GM06990 (cell line): Measurements from ENCODE around the gene PTPRN2.
A peak's percentile ranks its signal among the peaks of the same experiment; 100 is the strongest.

Source experiments
- DNase-seq: peaks from one replicate; pipeline ENCODE4 v3.0.0-alpha.2; 2011; ENCODE audit not compliant: insufficient read length; ENCODE audit errors: extremely low read depth
- H3K27me3 ChIP-seq: replicated peaks from 2 replicates; pipeline ENCODE4 v1.6.0; 2011; ENCODE audit warnings: low read length; ENCODE audit not compliant: control insufficient read depth, insufficient read depth
- H3K36me3 ChIP-seq: 2 replicates; pipeline ENCODE4 v1.5.1; 2011; ENCODE audit warnings: low read length; ENCODE audit not compliant: control insufficient read depth, insufficient read depth
- H3K4me3 ChIP-seq: replicated peaks from 2 replicates; pipeline ENCODE4 v1.5.1; 2011; ENCODE audit warnings: low read depth, mild to moderate bottlenecking, control low read depth, low read length
- TF ChIP-seq, protein P1 (sequence below): IDR thresholded peaks from 2 replicates; pipeline ENCODE4 v1.5.1; 2011; ENCODE audit warnings: low read length, control low read depth, mild to moderate bottlenecking, inconsistent platforms; ENCODE audit not compliant: insufficient read depth, poor library complexity, severe bottlenecking

The PTPRN2 gene

DNA sequence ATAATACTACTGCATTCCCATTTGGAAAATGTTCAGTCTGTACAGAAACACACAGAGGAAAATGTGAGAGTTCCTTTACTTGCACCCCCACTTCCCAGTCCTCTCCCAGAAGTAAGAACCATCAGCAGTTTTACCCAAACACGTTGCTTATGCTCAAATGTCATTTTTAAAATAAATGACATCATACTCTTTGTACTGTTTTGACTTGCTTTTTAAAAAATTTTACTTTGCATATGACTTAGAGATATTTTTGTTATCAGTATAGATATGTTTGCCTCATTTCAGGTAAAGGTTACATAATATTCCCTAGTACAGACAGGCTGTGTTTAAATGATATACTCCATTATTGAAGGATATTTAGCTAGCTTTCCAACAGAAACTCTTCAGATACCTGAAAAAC is 13.5 kb upstream of the PTPRN2 start:
- TF ChIP-seq, protein P1, sequence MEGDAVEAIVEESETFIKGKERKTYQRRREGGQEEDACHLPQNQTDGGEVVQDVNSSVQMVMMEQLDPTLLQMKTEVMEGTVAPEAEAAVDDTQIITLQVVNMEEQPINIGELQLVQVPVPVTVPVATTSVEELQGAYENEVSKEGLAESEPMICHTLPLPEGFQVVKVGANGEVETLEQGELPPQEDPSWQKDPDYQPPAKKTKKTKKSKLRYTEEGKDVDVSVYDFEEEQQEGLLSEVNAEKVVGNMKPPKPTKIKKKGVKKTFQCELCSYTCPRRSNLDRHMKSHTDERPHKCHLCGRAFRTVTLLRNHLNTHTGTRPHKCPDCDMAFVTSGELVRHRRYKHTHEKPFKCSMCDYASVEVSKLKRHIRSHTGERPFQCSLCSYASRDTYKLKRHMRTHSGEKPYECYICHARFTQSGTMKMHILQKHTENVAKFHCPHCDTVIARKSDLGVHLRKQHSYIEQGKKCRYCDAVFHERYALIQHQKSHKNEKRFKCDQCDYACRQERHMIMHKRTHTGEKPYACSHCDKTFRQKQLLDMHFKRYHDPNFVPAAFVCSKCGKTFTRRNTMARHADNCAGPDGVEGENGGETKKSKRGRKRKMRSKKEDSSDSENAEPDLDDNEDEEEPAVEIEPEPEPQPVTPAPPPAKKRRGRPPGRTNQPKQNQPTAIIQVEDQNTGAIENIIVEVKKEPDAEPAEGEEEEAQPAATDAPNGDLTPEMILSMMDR = no peak
- no peaks in the 10 kb centered on the region for H3K27me3 ChIP-seq

DNA sequence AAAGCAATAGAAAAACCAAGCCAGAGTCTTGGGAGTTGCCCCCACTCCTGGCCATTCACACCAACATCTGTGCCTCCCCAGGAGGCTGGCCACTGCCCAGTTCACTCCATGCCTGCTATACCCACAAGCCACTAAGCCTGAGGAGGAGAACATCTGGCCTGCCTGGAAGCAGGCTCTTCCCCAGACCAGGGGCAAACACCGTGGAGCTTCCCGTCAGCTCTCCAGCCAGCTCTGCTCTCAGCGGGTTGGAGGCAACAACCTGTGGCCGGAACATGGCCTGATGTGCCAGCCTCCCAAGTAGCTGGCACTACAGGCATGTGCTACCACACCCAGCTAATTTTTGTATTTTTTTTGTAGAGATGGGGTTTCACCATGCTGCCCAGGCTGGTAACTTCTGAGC is 9.1 kb upstream of the PTPRN2 start:
- no peak for DNase-seq
- Histone ChIP-seq H3K36me3 (no peaks in the 10 kb centered on the region), H3K27me3 (no peaks in the 10 kb centered on the region), H3K4me3 (no peak overlapping the region)
- TF ChIP-seq, protein P1 = no peak

More for the DNA sequence above, 13.5 kb upstream of the PTPRN2 start:
- no peak for DNase-seq
- no peak overlapping the region for H3K4me3 ChIP-seq
- no peaks in the 10 kb centered on the region for H3K36me3 ChIP-seq

DNA sequence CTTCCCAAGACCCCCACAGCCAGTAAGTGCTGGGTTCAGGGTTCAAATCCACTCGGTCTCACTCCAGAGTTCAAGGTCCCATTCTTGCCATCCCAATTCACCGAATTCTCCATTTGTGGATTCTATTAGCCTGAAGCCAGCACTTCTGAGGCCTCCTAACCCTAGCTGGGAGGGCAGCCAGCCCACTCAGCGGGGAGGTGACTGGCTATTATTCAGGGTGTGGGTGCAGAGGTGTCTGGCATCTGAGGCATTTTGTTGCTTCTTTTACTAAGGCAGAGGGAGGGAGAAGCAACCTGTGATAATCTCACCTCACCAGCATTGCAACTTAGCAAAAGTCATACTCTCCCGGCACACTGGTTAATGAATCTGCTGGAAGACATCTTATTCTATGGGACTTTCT is 8.7 kb upstream of the PTPRN2 start:
- H3K27me3 ChIP-seq = no peaks in the 10 kb centered on the region
- TF ChIP-seq, protein P1 = no peak
- H3K4me3 ChIP-seq = no peak overlapping the region
- H3K36me3 ChIP-seq = no peaks in the 10 kb centered on the region
- DNase-seq = no peak

DNA sequence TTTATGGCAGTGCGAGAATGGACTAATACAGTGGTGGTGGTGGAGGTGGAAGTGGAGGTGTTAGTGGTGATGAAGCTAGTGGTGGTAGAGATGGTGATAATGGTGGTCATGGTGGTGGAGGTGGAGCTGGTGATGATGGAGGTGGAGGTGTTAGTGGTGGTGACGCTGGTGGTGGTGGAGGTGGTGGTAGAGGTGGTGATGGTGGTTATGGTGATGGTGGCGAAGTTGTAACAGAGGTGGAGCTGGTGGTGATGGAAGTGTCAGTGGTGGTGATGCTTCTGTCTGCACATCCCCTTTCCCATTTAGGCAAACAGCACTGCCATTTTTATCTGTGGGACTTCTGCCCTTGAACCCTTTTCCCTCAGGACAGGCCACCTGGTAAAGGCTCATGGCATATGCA is 7.4 kb upstream of the PTPRN2 start:
- Histone ChIP-seq H3K4me3 (no peak overlapping the region), H3K36me3 (no peaks in the 10 kb centered on the region), H3K27me3 (no peaks in the 10 kb centered on the region)
- DNase-seq = peak; percentile 38
- TF ChIP-seq, protein P1 = no peak

DNA sequence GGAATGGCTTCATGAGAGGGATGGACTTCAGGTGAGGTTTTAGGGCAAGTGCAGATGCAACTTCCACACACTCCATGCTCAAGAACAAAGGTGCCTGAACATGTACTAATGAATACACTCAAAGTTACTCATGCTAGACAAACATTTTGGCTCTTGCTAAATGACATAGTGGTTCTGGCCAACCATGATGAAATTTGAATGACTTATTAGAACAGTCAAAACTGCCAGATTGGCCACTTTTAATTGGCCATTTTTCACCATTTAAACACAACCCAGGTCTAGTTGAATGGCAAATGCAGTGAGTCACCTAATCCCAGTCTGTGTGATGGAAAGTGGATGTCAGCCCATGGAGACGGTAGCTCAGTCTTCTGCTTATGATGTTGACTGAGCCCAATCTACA is 4.9 kb upstream of the PTPRN2 start:
- H3K27me3 ChIP-seq = no peaks in the 10 kb centered on the region
- H3K4me3 ChIP-seq = no peak overlapping the region
- TF ChIP-seq, protein P1 = no peak
- no peaks in the 10 kb centered on the region for H3K36me3 ChIP-seq
- no peak for DNase-seq

DNA sequence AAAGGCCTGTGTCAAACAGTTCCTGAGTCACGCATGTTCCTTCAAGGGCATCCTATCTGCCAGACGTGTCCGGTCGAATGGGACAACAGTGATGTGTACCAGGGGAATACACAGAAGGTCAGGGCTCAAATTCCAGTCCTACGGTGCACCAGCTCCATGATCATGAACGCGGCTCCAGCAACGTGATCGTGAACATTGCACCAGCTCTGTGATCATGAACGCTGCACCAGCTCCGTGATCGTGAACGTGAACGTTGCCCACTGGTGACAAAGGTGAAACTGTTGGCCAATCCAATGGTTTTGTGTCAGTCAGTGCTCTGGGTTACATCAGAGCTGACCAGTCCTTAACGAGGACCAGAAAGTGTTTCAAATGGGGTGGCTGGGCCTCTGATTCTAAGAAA is 4.3 kb upstream of the PTPRN2 start:
- no peaks in the 10 kb centered on the region for H3K27me3 ChIP-seq
- TF ChIP-seq, protein P1 = no peak
- no peak for DNase-seq
- H3K36me3 ChIP-seq = no peaks in the 10 kb centered on the region
- H3K4me3 ChIP-seq = no peak overlapping the region
